CD4-positive, alpha-beta T cell treated with Interleukin-2 at 100 ng/mL for 4 hours (primary cell): ENCODE data around the gene COL1A1.

Source experiments
- DNase-seq: peaks from one replicate; pipeline ENCODE4 v3.0.0-alpha.2; 2020; ENCODE audit warnings: low spot score

Gene COL1A1

GRCh38 chr17:50153650-50154575 lies 47.5 kb downstream of the COL1A1 start:
- no peak for DNase-seq

- DNase-seq, result no peak
Observed at GRCh38 chr17:50152736-50153135, 48.7 kb downstream of the COL1A1 start.

GRCh38 chr17:50151937-50152547 lies 49.4 kb downstream of the COL1A1 start:
- peak; percentile 55 for DNase-seq

- DNase-seq, result peak; percentile 88
Observed at GRCh38 chr17:50151041-50151936, 50.1 kb downstream of the COL1A1 start.

GRCh38 chr17:50150354-50151040 lies 50.9 kb downstream of the COL1A1 start, which contains the start of gene PPP1R9B:
TSS of gene PPP1R9B (minus strand) at chr17:50150677. CDS start at chr17:50150513, 164 bp downstream.
- DNase-seq, result no peak

GRCh38 chr17:50149417-50150353 lies 51.7 kb downstream of the COL1A1 start:
- DNase-seq, result peak; percentile 51

GRCh38 chr17:50149091-50149416 lies 52.4 kb downstream of the COL1A1 start:
- DNase-seq, result no peak

GRCh38 chr17:50148226-50149090 lies 53.0 kb downstream of the COL1A1 start:
- peak; percentile 86 for DNase-seq

GRCh38 chr17:50147841-50148225 lies 53.6 kb downstream of the COL1A1 start:
- no peak for DNase-seq

- DNase-seq, result no peak
Observed at GRCh38 chr17:50146927-50147665, 54.3 kb downstream of the COL1A1 start.

GRCh38 chr17:50146230-50146926 lies 55.1 kb downstream of the COL1A1 start:
- DNase-seq, result no peak

- DNase-seq, result no peak
Observed at GRCh38 chr17:50145532-50146229, 55.8 kb downstream of the COL1A1 start.

GRCh38 chr17:50144845-50145531 lies 56.4 kb downstream of the COL1A1 start:
- no peak for DNase-seq

GRCh38 chr17:50144355-50144754 lies 57.1 kb downstream of the COL1A1 start:
- DNase-seq, result no peak

- no peak for DNase-seq
Observed at GRCh38 chr17:50143461-50144176, 57.8 kb downstream of the COL1A1 start.

GRCh38 chr17:50141745-50142110 lies 59.7 kb downstream of the COL1A1 start:
- DNase-seq, result no peak
